Kidney capillary endothelial cell (primary cell): ENCODE measurements around the gene RCAN1.
"Not testable (repeated sequence)": the region's sequence is repeated elsewhere in the genome, so short reads cannot be mapped to it uniquely, and the experiment has no call there.

Source experiments
- DNase-seq: peaks from one replicate; pipeline ENCODE4 v3.0.0-alpha.2; 2018; ENCODE audit warnings: low spot score

Gene RCAN1

GRCh38 chr21:34514576-34515115, 100.3 kb downstream of the RCAN1 start:
- DNase-seq = no peak

DNA sequence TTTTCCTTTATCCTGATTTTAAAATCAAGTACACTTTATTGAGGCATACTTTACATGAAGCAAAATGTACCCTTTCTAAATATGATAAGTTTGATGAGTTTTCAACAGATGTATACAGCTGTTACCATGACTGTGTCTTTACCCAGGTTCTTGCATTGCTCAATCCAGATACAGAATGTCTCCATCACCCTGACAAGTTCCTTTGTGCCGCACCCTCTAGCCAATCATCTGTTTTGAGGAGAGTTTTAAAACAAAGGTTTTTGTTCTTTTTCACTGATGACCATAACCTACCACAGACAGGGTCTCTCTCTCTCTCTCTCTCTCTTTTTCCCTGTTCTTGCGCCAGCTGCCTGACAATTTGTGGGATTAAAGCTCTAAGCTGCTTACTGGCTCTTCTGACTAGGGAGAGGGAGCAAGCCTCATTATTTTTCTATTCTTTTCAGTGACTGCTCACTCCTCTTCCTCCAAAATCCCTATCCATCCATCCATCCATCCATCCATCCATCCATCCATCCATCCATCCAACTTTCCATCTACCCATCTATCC, 101.7 kb downstream of the RCAN1 start:
- DNase-seq = no peak

- DNase-seq = no peak
Observed at GRCh38 chr21:34511787-34512455, 103.0 kb downstream of the RCAN1 start, which contains the start of gene KCNE1. Gene KCNE1 (minus strand): TSS chr21:34512210. CDS start chr21:34449634, 62,576 bp downstream.

- no peak for DNase-seq
Observed at GRCh38 chr21:34511181-34511580, 103.7 kb downstream of the RCAN1 start.

DNA sequence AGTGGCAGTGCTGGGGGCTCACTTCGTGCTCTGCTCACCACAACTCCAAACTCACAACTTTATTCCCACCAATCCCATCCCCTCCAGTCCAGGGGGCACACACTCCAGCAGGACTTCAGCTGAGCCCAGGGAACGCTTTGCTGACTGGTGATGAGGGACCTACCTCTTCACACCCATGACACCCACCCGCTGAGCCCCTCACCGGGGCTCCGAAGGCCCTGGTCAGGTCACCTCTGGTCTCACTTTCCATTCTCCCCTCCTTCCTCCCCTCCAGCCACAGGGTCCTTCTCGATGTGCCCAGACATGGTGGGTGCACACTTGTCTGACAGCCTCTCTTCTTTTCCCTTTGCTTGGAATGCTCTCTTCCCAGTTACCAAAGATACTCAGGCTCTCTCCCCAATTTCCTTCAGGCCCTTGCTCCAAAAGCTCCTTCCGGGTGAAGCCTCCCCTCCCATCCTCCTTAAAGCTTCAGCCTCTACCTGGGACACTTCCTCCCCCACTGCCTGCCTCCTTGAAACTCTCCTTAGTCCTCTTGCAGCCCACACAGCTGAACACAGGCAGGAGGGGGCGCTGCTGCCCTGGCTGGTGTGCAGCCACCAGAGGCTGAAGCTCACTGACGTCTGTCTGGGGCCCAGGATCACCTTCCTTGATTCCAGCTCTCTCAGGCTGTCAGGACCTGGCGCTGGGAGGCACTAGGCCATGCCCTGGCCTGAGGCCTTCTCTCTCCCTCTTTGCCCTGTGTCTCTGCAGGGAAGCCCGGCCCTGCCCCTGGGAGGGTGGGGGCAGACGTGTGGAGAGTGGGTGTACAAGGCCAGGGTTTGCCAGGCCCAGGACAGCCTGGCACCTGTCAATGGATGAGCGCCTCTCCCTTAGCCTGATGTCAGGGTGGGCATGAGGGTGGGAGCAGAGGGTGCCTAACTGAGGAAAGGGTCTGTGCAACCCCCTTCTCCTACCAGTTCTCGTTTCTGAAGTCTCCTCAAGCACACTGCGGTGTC, 104.5 kb downstream of the RCAN1 start:
- peak; percentile 58 for DNase-seq

DNA sequence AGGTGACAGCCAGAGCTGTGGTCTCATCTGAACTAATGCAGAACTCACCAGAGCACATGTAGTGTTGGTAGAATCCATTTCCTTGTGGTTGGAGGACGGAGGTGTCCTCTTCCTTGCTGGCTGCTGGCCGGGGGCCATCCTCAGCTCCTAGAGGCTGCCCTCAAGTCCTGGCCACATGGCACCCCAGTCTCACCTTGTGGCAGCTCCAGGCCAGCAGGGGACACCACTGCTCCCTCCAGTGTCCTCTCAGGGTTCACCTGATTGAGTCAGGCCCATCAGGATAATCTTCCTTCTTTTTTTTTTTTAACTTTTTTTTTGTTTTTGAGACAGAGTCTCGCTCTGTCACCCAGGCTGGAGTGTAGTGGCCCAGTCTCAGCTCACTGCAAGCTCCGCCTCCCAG, 105.8 kb downstream of the RCAN1 start:
- DNase-seq = no peak

GRCh38 chr21:34504595-34504994, 110.3 kb downstream of the RCAN1 start:
- DNase-seq = no peak

DNA sequence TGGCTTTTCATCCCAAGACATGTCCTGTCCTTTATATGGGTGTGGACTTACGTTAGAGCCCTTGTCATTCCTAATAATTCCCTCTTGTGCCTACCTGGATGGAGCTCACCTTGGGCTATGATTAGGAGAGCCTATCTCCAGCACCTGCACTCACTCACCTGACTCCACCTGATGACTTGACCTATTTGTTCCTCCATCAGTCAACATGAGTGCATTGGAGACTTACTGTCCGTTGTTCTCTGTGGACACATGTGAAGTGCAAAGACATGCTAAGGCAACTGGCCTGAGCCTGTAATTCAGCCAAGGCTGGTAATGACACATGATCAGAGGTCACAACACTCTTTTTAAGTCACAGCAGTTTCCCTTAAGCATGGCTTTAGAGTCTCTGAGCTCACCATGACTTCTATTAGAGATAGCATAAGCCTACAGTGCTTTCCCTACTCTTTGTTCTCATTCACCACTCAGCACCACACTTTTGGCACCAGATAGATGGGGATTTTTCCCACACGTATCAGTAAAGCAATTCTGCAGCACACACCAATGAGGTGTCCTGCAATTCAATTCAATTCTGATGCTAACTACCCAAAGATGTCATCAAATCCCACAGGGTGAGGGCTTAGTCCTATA, 112.3 kb downstream of the RCAN1 start:
- no peak for DNase-seq

GRCh38 chr21:34501716-34502115, 113.2 kb downstream of the RCAN1 start:
- no peak for DNase-seq

DNA sequence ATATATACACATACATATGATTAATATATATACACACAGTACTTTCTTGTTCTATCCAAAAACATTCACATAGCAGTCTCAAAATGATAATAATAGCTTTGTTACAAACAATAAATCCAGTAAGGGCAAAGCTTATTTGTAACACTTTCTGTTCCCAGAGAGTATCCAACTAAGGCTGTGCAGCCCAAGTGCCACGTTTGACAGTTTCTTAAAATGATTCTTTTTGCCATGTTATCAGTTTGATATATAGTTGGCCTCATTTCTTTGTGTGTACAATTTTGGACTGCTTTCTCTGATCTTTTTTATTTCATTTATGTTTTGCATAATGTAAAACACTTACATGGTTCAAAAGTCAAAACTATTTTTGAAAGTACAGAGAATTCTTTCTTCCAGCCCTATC, 114.7 kb downstream of the RCAN1 start:
- no peak for DNase-seq

DNA sequence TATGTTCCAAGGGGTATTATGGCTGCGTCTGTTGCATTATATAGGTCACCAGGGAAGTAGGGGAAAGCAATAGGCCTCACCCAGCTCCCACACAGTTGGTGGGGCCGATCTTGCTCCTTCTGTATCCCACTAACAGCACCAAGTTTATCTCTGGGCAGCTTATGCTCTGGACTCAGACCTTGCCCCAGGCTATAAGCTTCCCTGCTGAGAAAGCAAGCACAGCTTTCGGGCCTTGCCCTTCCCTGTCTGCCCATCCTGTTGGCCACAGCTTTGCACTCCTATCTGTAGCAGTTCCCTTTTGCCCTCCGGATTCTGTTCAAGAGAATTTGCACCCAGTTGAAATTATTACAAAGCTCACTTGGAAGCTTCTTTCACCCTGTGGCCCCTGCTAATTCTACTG, 115.8 kb downstream of the RCAN1 start:
- DNase-seq = no peak

DNA sequence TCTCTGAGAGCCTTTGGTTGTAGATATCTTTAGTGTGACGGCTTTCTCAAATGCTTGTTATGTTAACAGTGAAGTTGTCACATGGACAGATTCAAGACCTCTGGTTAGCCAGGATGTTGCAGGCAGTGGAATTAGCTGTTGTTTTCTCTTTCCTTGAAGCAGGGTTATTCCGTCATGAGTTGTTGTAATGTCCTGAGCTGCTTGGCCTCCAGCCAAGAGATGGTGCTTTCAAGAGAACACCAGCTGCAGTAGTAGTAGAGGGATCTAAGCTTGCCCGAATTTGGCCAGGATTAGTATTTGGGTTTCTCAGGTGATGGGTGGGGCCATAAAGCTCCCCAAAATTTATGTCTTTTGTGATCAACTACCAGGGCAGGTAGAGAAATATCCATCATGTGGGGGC, 116.3 kb downstream of the RCAN1 start:
- no peak for DNase-seq

DNA sequence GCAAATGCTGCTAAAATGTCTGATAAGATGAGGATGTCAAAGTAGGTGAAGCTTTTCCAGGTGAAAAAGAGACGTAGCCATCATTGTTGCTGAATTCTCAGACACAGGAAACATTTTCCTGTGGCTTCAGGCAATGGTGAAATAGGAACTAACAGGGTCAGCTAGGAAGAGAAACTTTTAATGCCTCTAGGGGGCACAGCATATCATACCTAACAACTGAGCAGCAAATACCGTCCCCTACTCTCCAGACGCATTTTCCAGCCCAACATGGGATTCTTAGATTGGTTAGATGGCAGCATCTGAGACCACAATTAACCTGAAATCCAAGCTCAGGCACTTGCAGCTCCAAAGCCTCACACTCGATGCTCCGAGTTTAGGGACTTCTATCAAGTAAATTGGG, 131.1 kb downstream of the RCAN1 start:
- DNase-seq = not testable (repeated sequence)

DNA sequence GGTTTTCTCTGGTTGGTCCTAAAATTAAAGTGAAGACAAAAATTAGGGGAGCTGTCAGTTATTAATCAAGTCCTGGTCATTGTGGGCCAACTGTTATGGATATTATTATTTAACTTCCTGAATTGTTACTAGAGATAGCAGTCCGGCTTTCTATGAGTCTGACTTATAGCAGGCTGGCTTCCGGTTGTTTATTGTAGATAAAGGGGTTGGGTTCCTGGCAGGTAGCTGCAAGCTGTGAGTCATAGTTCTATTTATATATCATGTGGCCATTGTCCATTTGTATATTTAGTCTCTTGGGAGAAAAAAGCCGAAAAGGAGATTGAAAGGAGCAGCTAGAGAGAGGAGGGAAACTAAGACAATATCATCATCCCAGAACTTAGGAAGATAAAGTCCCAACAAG, 131.5 kb downstream of the RCAN1 start:
- not testable (repeated sequence) for DNase-seq

- not testable (repeated sequence) for DNase-seq
Observed at GRCh38 chr21:34467333-34467732, 147.6 kb downstream of the RCAN1 start.
